KMS-11 (cell line): ENCODE data around the gene MAN2A1.
"Not testable (repeated sequence)": the region's sequence is repeated elsewhere in the genome, so short reads cannot be mapped to it uniquely, and the experiment has no call there.

Source experiments
- H2AFZ ChIP-seq: fragments of 200-600 bp; sonication (generic); 2 replicates; pipeline ENCODE4 v1.6.1; 2016; ENCODE audit warnings: antibody characterized with exemption, mixed run types, low read depth
- H3K27ac ChIP-seq: fragments of 200-600 bp; sonication (generic); 2 replicates; pipeline ENCODE4 v1.6.1; 2016; ENCODE audit warnings: mild to moderate bottlenecking, mixed run types
- H3K27me3 ChIP-seq: fragments of 200-600 bp; sonication (generic); 2 replicates; pipeline ENCODE4 v1.6.1; 2017; ENCODE audit warnings: mild to moderate bottlenecking, low read depth, mixed run types, moderate library complexity; ENCODE audit not compliant: insufficient read depth
- H3K36me3 ChIP-seq: fragments of 200-600 bp; sonication (generic); 2 replicates; pipeline ENCODE4 v1.6.1; 2017; ENCODE audit warnings: mild to moderate bottlenecking, mixed run types; ENCODE audit not compliant: insufficient read depth
- H3K4me1 ChIP-seq: fragments of 200-600 bp; sonication (generic); 2 replicates; pipeline ENCODE4 v1.6.1; 2016; ENCODE audit warnings: mild to moderate bottlenecking, low read depth, mixed run types; ENCODE audit not compliant: poor library complexity, severe bottlenecking
- H3K4me2 ChIP-seq: fragments of 200-600 bp; sonication (generic); 2 replicates; pipeline ENCODE4 v1.7.0; 2016; ENCODE audit warnings: mild to moderate bottlenecking, mixed run types
- H3K4me3 ChIP-seq: fragments of 200-600 bp; sonication (generic); IDR thresholded peaks from 2 replicates; pipeline ENCODE4 v1.6.1; 2017; ENCODE audit warnings: low read depth, low read length, mixed read lengths; ENCODE audit not compliant: insufficient read depth
- H3K79me2 ChIP-seq: fragments of 200-600 bp; sonication (generic); 2 replicates; pipeline ENCODE4 v1.6.1; 2016; ENCODE audit warnings: low read depth, mixed run types; ENCODE audit not compliant: insufficient read depth
- H3K9ac ChIP-seq: fragments of 200-600 bp; sonication (generic); 2 replicates; pipeline ENCODE4 v1.6.1; 2016; ENCODE audit warnings: mild to moderate bottlenecking, mixed run types
- H4K20me1 ChIP-seq: fragments of 200-600 bp; sonication (generic); 2 replicates; pipeline ENCODE4 v1.6.1; 2016; ENCODE audit warnings: mild to moderate bottlenecking, mixed run types; ENCODE audit not compliant: insufficient read depth
- TF ChIP-seq, protein P1 (sequence below): fragments of 200-600 bp; sonication (generic); conservative IDR thresholded peaks from 2 replicates; pipeline ENCODE4 v1.6.1; 2017; ENCODE audit warnings: low read depth, mild to moderate bottlenecking, antibody characterized with exemption, low read length, moderate library complexity, mixed read lengths

MAN2A1 gene

GRCh38 chr5:109829331-109829730 is 139.6 kb downstream of the MAN2A1 start:
- no peak overlapping the region for H2AFZ ChIP-seq
- no peaks in the 10 kb centered on the region for H3K79me2 ChIP-seq
- peaks cover 26% of the 10 kb centered on the region for H3K4me1 ChIP-seq
- H3K4me2 ChIP-seq: no peak overlapping the region
- no peak overlapping the region for H3K27ac ChIP-seq
- H3K36me3 ChIP-seq: peaks cover 9% of the 10 kb centered on the region; the same call in 1 of the 2 replicates
- no peaks in the 10 kb centered on the region for H4K20me1 ChIP-seq
- no peak overlapping the region for H3K4me3 ChIP-seq
- H3K27me3 ChIP-seq: no peaks in the 10 kb centered on the region
- TF ChIP-seq, protein P1, sequence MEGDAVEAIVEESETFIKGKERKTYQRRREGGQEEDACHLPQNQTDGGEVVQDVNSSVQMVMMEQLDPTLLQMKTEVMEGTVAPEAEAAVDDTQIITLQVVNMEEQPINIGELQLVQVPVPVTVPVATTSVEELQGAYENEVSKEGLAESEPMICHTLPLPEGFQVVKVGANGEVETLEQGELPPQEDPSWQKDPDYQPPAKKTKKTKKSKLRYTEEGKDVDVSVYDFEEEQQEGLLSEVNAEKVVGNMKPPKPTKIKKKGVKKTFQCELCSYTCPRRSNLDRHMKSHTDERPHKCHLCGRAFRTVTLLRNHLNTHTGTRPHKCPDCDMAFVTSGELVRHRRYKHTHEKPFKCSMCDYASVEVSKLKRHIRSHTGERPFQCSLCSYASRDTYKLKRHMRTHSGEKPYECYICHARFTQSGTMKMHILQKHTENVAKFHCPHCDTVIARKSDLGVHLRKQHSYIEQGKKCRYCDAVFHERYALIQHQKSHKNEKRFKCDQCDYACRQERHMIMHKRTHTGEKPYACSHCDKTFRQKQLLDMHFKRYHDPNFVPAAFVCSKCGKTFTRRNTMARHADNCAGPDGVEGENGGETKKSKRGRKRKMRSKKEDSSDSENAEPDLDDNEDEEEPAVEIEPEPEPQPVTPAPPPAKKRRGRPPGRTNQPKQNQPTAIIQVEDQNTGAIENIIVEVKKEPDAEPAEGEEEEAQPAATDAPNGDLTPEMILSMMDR: no peak
- no peak overlapping the region for H3K9ac ChIP-seq

DNA sequence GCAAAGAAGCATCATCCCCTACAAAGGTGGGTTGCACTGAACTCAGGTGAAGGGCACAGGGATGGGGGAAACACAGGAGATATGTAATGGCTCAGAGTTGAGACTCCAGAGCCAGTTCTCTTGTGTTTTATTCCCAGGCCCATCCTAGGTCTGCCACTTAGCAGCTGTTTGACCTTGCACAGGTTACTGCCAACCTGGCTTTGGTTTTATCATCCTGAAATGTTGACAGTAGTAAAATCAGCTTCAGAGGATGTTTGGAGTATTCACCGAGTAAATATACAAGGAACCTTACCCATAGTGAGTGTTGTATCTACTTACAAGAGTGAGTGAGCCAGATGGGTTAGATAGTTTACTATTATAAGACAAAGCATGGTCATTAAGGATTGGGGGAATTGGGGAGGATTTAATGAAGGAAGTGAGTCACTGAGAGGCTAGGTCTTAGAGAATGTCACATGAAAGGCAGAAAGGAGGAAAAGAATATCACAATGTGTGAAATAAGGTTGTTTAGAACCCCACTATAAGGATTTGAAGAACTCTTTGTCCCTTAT is 141.3 kb downstream of the MAN2A1 start:
- TF ChIP-seq, protein P1: no peak
- Histone ChIP-seq H3K9ac (no peak overlapping the region), H3K79me2 (no peaks in the 10 kb centered on the region), H3K4me2 (no peak overlapping the region), H2AFZ (no peak overlapping the region), H3K27me3 (no peaks in the 10 kb centered on the region), H3K36me3 (peaks cover 5% of the 10 kb centered on the region; the same call in 1 of the 2 replicates), H4K20me1 (no peaks in the 10 kb centered on the region), H3K4me3 (no peak overlapping the region), H3K4me1 (peaks cover 26% of the 10 kb centered on the region), H3K27ac (no peak overlapping the region)

- not testable (repeated sequence) for H3K79me2 ChIP-seq
Measured at GRCh38 chr5:109832207-109833188, 142.8 kb downstream of the MAN2A1 start.

GRCh38 chr5:109833946-109834345 is 144.2 kb downstream of the MAN2A1 start:
- no peak overlapping the region for H3K9ac ChIP-seq
- H3K27ac ChIP-seq: peak overlapping the region; percentile 4; the same call in 1 of the 2 replicates
- no peak overlapping the region for H2AFZ ChIP-seq
- H3K27me3 ChIP-seq: no peaks in the 10 kb centered on the region
- H3K36me3 ChIP-seq: no peaks in the 10 kb centered on the region; the same call in 1 of the 2 replicates
- no peaks in the 10 kb centered on the region for H4K20me1 ChIP-seq
- H3K79me2 ChIP-seq: no peaks in the 10 kb centered on the region
- H3K4me1 ChIP-seq: peaks cover 26% of the 10 kb centered on the region
- no peak overlapping the region for H3K4me2 ChIP-seq
- TF ChIP-seq, protein P1: no peak
- no peak overlapping the region for H3K4me3 ChIP-seq

More at GRCh38 chr5:109832207-109833188, 142.8 kb downstream of the MAN2A1 start:
- not testable (repeated sequence) for H4K20me1 ChIP-seq, H3K27ac ChIP-seq, H2AFZ ChIP-seq, H3K4me2 ChIP-seq, H3K36me3 ChIP-seq, H3K9ac ChIP-seq, H3K27me3 ChIP-seq, H3K4me3 ChIP-seq
- peaks cover 26% of the 10 kb centered on the region for H3K4me1 ChIP-seq
